Liver (tissue), 9 donors: ENCODE measurements around the gene APBA1. TPM values are rescaled to one million over a fixed set of nuclear protein-coding genes. Genes with fewer than 3 reads are reported as not detected.

Experiments
- DNase-seq: peaks from one replicate; pipeline ENCODE4 v3.0.0-alpha.2; 2017; ENCODE audit warnings: low spot score
- H3K27ac ChIP-seq, 2 donors: one replicate each; pipeline ENCODE4 v1.7.0; 2013; ENCODE audit warnings: inconsistent platforms in 2 of 2, low read length in 2 of 2, control low read depth in 1 of 2, low read depth in 1 of 2, mild to moderate bottlenecking in 1 of 2
- H3K27me3 ChIP-seq, 4 donors: one replicate each; pipeline versions ENCODE4 v1.6.1 to v1.7.0; 2013; ENCODE audit warnings: low read length in 3 of 4, inconsistent platforms in 1 of 4, mild to moderate bottlenecking in 1 of 4, moderate library complexity in 1 of 4; ENCODE audit not compliant: control insufficient read depth in 4 of 4, insufficient read depth in 4 of 4
- H3K36me3 ChIP-seq, 4 donors: one replicate each; pipeline versions ENCODE4 v1.6.1 to v1.7.0; 2013; ENCODE audit warnings: low read length in 3 of 4, mild to moderate bottlenecking in 3 of 4, low read depth in 1 of 4, moderate library complexity in 1 of 4; ENCODE audit not compliant: control insufficient read depth in 4 of 4, insufficient read depth in 3 of 4
- H3K4me1 ChIP-seq, 4 donors: one replicate each; pipeline versions ENCODE4 v1.6.1 to v1.7.0; 2013; ENCODE audit warnings: low read length in 3 of 4, mild to moderate bottlenecking in 3 of 4, moderate library complexity in 1 of 4; ENCODE audit not compliant: control insufficient read depth in 4 of 4, insufficient read depth in 4 of 4
- H3K4me3 ChIP-seq, 3 donors: one replicate each; pipeline versions ENCODE4 v1.6.1 to v1.7.0; 2013; ENCODE audit warnings: low read length in 3 of 3, control low read depth in 1 of 3, low read depth in 1 of 3, mild to moderate bottlenecking in 1 of 3
- H3K9ac ChIP-seq, 2 donors: one replicate each; pipeline ENCODE4 v1.7.0; 2013; ENCODE audit warnings: low read length in 2 of 2, mild to moderate bottlenecking in 2 of 2, moderate library complexity in 2 of 2, control low read depth in 1 of 2, low read depth in 1 of 2
- H3K9me3 ChIP-seq, 4 donors: one replicate each; pipeline versions ENCODE4 v1.6.1 to v1.7.0; 2013; ENCODE audit warnings: low read length in 3 of 4; ENCODE audit not compliant: control insufficient read depth in 4 of 4
- ATF3 ChIP-seq: IDR thresholded peaks from 2 replicates; pipeline ENCODE4 v1.6.1; 2016; ENCODE audit warnings: antibody characterized with exemption
- CTCF ChIP-seq: fragments of 150-350 bp; IDR thresholded peaks from 2 replicates; pipeline ENCODE4 v1.5.1; 2017; ENCODE audit warnings: improper control_type of control experiment, low read depth, low read length; ENCODE audit not compliant: missing input control
- EGR1 ChIP-seq, 2 donors: IDR thresholded peaks; 2 replicates each; pipeline ENCODE4 v1.6.1; 2016 to 2018; ENCODE audit warnings: antibody characterized with exemption in 2 of 2, low read depth in 2 of 2
- FOXA2 ChIP-seq: IDR thresholded peaks from 2 replicates; pipeline ENCODE4 v1.6.1; 2016; ENCODE audit warnings: antibody characterized with exemption
- GABPA ChIP-seq, 2 donors: IDR thresholded peaks in 1 of 2; conservative IDR thresholded peaks in 1 of 2; 2 replicates each; pipeline ENCODE4 v1.6.1; 2016; ENCODE audit warnings: antibody characterized with exemption in 2 of 2, mild to moderate bottlenecking in 1 of 2, moderate library complexity in 1 of 2
- HNF4G ChIP-seq: IDR thresholded peaks from 2 replicates; pipeline ENCODE4 v1.6.1; 2016; ENCODE audit warnings: antibody characterized with exemption
- JUND ChIP-seq, 2 donors: IDR thresholded peaks; 2 replicates each; pipeline ENCODE4 v1.6.1; 2016; ENCODE audit warnings: antibody characterized with exemption in 2 of 2
- MAX ChIP-seq: IDR thresholded peaks from 2 replicates; pipeline ENCODE4 v1.6.1; 2016; ENCODE audit warnings: antibody characterized with exemption
- NR2F2 ChIP-seq: IDR thresholded peaks from 2 replicates; pipeline ENCODE4 v1.6.1; 2016; ENCODE audit warnings: antibody characterized with exemption
- RAD21 ChIP-seq, 2 donors: IDR thresholded peaks; 2 replicates each; pipeline ENCODE4 v1.6.1; 2016; ENCODE audit warnings: antibody characterized with exemption in 2 of 2, mild to moderate bottlenecking in 2 of 2
- REST ChIP-seq: IDR thresholded peaks from 2 replicates; pipeline ENCODE4 v1.6.1; 2016; ENCODE audit warnings: antibody characterized with exemption, mild to moderate bottlenecking
- RXRA ChIP-seq, 2 donors: IDR thresholded peaks; 2 replicates each; pipeline ENCODE4 v1.6.1; 2017 to 2018; ENCODE audit warnings: antibody characterized with exemption in 2 of 2, mild to moderate bottlenecking in 1 of 2
- SP1 ChIP-seq: IDR thresholded peaks from 2 replicates; pipeline ENCODE4 v1.6.1; 2018; ENCODE audit warnings: antibody characterized with exemption, mild to moderate bottlenecking
- YY1 ChIP-seq: IDR thresholded peaks from 2 replicates; pipeline ENCODE4 v1.6.1; 2016; ENCODE audit warnings: antibody characterized with exemption, mild to moderate bottlenecking
- ZBTB33 ChIP-seq: IDR thresholded peaks from 2 replicates; pipeline ENCODE4 v1.6.1; 2016; ENCODE audit warnings: antibody characterized with exemption
- WGBS: extraction: QIAGEN DNeasy Blood & Tissue Kit; methylation state at CpG from one replicate; pipeline ENCODE4 v1.1.7; 2013; 5-methylcytosine and 5-hydroxymethylcytosine counted together
- polyA plus RNA-seq, 2 donors: library from polyadenylated mRNA; stranded (reverse) in 1 of 2; unstranded in 1 of 2; fragments of 200-250 nt in 1 of 2; fragments of >200 nt in 1 of 2; fragmentation: Nextera tagmentation in 1 of 2; extraction: Ambion mirVana in 1 of 2; gene quantifications; one replicate each; pipeline versions ENCODE4 v1.2.1 to v1.2.3, GENCODE V29; 2013 to 2015
- total RNA-seq, 2 donors: library from RNA; depleted of rRNA; stranded (reverse); fragments of >200 nt; gene quantifications; one replicate each; pipeline ENCODE4 v1.2.3, GENCODE V29; 2014
- donor health status: healthy.
- donor health status: healthy.
- donor health status: healthy.
- donor health status: healthy.
- donor health status: healthy.

APBA1 gene
- total and polyA plus RNA-seq, 4 donors = 2.8 to 19.0 (median 6.1) TPM

- no peak overlapping the region for H3K9ac ChIP-seq
- TF ChIP-seq RXRA (IDR thresholded peaks at IDR 0.05) = no peak
- no peak for TF ChIP-seq GABPA (IDR thresholded peaks at IDR 0.05 in 1 of 2, conservative IDR thresholded peaks at IDR 0.05 in 1 of 2)
- TF ChIP-seq MAX = no peak
- no peak for TF ChIP-seq RAD21 (IDR thresholded peaks at IDR 0.05)
- no peak for TF ChIP-seq NR2F2
- TF ChIP-seq EGR1 (IDR thresholded peaks at IDR 0.05; ENCODE audit: low read depth in 2 of 2) = no peak
- TF ChIP-seq HNF4G = no peak
- TF ChIP-seq YY1 = no peak
- no peak for TF ChIP-seq SP1
- no peak for TF ChIP-seq REST
- no peak for TF ChIP-seq JUND (IDR thresholded peaks at IDR 0.05)
- peaks cover 0 to 3% (median 0%) of the 10 kb centered on the region in 4 donors for H3K4me1 ChIP-seq
- H3K27ac ChIP-seq = no peak overlapping the region
- 90% methylated on average over 17 of the region's 17 CpGs for WGBS
- DNase-seq = peak; percentile 52
- peaks cover 0 to 5% (median 2%) of the 10 kb centered on the region in 4 donors for H3K36me3 ChIP-seq
- no peak overlapping the region for H3K4me3 ChIP-seq
- H3K9me3 ChIP-seq = no peaks in the 10 kb centered on the region
- H3K27me3 ChIP-seq = no peaks in the 10 kb centered on the region
These were observed 246.9 kb downstream of the APBA1 start for GRCh38 chr9:69425136-69425801.

GRCh38 chr9:69421908-69422801 lies 250.0 kb downstream of the APBA1 start:
- no peak for TF ChIP-seq ATF3
- TF ChIP-seq YY1 = no peak
- no peak for TF ChIP-seq ZBTB33
- TF ChIP-seq FOXA2 = no peak
- TF ChIP-seq CTCF = peak; percentile 90
- TF ChIP-seq HNF4G = no peak
- TF ChIP-seq RAD21 (IDR thresholded peaks at IDR 0.05) = peak; percentile 99
- TF ChIP-seq EGR1 (IDR thresholded peaks at IDR 0.05; ENCODE audit: low read depth in 2 of 2) = no peak
- TF ChIP-seq GABPA (IDR thresholded peaks at IDR 0.05 in 1 of 2, conservative IDR thresholded peaks at IDR 0.05 in 1 of 2) = no peak
- TF ChIP-seq RXRA (IDR thresholded peaks at IDR 0.05) = no peak
- TF ChIP-seq NR2F2 = no peak
- WGBS = 57% methylated on average over 16 of the region's 16 CpGs
- no peaks in the 10 kb centered on the region for H3K36me3 ChIP-seq
- no peak overlapping the region for H3K4me3 ChIP-seq
- no peaks in the 10 kb centered on the region for H3K27me3 ChIP-seq
- H3K4me1 ChIP-seq = peaks cover 0 to 3% (median 0%) of the 10 kb centered on the region in 4 donors
- H3K27ac ChIP-seq = no peak overlapping the region
- H3K9ac ChIP-seq = no peak overlapping the region
- DNase-seq = peak; percentile 67
- H3K9me3 ChIP-seq = no peaks in the 10 kb centered on the region
